GM20000 (cell line): ENCODE data around the gene TAS2R10.
"Not testable (repeated sequence)": the region's sequence is repeated elsewhere in the genome, so short reads cannot be mapped to it uniquely, and the experiment has no call there.

ENCODE experiments used
- DNase-seq: peaks from one replicate; pipeline ENCODE4 v3.0.0; 2012; ENCODE audit warnings: low spot score
- CTCF ChIP-seq: IDR thresholded peaks from 2 replicates; pipeline ENCODE4 v1.5.1; 2012; ENCODE audit warnings: mild to moderate bottlenecking, control low read depth; ENCODE audit errors: extremely low read depth, missing control alignments

The TAS2R10 gene

DNA sequence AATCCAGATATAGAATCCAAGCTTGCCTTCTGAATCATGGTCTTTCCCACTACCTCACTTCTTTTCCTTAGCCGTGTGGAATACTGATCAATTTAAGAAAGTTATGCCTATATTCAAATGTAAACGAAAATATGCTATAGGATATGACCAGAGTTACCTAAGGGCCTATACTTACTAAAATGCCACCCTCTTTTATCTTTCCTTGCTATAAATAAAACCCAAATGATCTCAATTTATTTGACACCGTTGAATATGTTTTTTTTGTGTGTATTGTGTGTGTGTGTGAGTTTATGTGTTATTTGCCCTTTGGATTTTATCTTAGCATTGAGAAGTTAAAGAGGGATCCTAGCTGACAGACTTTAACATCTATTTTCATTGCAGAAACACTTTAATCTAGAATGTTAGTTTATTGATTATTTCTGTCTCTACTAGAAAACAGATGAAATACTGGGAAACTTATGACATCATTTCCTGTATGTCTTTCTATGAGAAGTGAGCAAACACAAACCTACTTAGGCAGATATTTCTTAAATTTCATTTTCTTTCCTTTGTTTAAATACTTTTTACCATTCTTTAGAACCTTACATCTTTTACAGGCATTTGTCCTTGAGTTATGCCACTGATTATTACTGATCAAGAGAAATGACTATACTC is 14.1 kb downstream of the TAS2R10 start:
- no peak for TF ChIP-seq CTCF
- DNase-seq = no peak

DNA sequence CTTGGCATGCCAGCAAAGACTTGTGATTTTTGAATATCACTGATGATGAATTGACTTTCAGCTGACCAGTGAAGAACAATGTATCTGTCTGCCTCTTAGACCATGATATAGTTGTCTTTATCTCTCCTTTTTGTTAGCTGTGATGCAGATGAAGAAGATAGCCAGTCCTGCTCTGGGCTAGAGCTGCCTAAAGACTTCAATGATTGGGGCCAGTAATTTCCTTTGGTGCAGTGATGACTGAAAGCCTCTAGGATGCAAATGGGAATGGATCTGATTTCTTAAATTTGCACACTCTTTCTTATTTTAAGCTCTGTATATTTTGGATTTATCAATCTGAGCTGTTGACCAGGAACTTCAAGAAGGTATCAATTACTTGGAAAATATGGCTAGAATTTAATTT is 16.1 kb downstream of the TAS2R10 start, which contains the start of gene TAS2R9:
Gene TAS2R9, minus strand, starts transcription at position 101 of the 400 bp plus-strand sequence. Its CDS starts 93 bp downstream, at position 8.
- no peak for DNase-seq

DNA sequence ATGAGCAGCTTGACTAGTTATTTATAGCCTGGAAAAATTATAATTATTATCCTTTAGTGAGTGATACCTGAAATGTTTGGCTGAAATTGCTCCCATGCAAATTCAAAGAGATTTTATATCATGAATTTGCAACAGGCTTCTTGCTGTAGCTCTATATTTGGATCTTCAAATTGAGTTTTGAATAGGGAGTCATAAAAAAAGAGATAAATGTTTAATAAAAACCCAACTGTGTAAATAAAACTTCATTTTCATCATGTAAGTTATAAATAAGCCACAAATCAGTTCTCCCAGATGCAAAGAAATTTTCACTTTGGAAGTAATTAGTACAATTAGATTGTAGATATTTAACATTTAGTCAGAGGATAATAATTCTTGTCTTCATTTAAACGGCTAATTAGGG is 19.0 kb downstream of the TAS2R10 start, which contains the start of gene TAS2R8:
Gene TAS2R8, minus strand, starts transcription at position 101 of the 400 bp plus-strand sequence. CDS start 306 bp downstream, outside the sequence.
- TF ChIP-seq CTCF = no peak
- DNase-seq = no peak

More for the DNA sequence above, 16.1 kb downstream of the TAS2R10 start, which contains the start of gene TAS2R9:
- TF ChIP-seq CTCF = no peak

DNA sequence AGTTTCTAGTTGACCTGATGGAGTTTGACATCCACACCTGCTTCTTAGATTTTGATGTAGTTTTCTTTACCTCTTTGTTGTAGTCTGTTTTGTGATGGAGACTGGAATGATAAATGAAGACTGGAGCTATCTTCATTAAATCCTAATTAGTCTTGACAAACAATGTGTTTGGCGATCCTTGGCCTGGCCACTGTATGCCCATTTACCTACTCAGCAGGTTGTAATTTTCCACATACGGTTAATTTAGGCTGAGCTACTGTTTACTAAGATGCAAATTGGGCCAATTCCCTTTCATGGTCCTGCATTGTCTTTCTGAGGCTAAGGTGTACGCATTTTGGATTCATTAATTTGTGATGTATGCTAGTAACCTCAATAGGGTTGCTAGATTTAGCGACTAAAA is 23.6 kb downstream of the TAS2R10 start, which contains the start of gene TAS2R7:
Gene TAS2R7, minus strand, starts transcription at position 41 of the 400 bp plus-strand sequence. CDS start 57 bp downstream, outside the sequence.
- TF ChIP-seq CTCF = no peak
- no peak for DNase-seq

DNA sequence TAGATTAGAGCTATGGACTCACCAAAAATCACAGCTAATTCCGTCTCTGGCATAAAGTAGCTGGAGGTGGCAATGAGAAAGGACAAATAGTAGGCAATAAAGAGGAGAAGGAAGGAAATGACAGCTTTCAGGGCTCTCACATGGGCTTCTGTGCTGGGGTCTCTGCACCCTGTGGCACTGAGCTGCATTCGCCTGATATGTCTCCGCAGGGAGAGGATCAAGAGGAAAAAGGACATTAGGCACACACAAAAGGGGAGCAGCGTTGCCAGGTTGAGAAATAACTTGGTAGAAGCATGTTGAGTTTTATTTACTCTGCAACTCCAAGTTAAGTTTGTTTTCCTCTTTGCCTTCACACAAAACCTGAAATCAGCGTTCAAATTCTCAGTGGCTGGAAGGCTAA is 24.4 kb downstream of the TAS2R10 start:
- no peak for TF ChIP-seq CTCF
- no peak for DNase-seq

DNA sequence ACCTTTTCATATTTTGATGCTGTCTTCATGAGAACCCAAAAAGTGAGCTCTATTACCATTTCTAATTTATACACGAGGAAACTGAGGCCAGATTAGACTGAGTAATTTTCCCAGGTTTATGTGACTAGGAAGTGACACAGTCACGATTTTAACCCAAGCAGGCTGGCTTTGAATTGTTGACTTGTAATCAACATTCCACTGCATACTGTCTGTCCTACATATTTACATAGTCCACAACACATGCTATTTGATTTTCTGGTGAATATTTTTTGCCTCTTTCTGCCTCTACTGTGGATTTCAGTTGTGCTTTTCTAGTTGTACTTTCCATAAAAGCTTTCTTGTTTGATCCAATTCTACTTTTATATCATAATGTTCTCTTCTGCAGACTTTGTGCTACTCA is 31.9 kb downstream of the TAS2R10 start:
- TF ChIP-seq CTCF = no peak
- DNase-seq = no peak

DNA sequence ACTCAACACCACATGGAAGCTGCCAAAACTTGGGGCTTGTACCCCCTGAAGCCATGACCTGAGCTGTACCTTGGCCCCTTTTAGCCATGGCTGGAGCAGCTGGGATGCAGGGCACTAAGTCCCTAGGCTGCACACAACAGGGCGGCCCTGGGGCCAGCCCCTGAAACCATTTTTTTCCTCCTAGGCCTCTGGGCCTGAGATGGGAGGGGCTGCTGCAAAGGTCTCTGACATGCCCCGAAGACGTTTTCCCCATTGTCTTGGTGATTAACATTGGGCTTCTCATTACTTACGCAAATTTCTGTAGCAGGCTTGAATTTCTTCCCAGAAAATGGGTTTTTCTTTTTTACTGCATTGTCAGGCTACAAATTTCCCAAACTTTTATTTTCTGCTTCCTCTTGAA is 34.4 kb downstream of the TAS2R10 start:
- DNase-seq = not testable (repeated sequence)

- TF ChIP-seq CTCF = no peak
- DNase-seq = no peak
Measured at GRCh38 chr12:10783252-10783651, 42.9 kb downstream of the TAS2R10 start.
